Measurements from ENCODE around the gene ISG20.

DNA sequence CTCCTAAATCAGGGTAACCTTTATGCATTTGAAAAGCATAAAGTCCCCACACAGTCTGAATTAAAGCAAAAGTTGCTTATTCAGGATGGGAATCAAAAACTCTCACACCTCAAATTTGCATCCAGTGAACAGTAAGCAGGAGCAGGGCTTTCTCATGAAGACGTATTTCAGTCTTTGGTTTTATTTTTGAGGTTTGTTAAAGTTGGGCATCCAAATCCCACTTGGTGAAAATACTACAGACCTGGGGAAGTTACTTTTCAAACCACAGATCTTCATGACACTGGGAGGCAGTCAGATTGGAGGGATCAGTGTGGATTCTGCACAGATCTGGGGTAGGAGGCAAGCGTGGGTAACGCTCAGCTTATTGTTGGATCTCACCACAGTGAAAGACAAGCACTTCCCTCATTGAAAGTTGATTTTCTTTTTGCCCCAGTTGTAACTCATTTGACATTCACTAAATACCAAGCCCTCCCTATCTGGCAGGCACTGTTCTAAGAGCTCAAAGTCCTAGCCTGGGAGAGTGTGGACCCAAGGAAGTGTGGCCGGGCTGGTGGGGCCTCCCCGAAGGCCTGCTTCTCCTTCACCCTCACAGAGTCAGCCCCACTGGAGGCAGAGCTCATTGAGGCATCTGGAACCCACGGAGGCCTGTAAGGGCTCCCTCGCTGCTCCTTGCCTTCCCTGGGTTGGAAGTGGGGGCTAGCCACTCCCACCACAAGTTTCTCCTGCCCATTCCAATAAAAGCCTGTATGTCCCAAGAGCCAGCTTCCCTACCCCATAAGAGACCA is 783 bp upstream of the ISG20 start:
- TF ChIP-seq, protein P1, sequence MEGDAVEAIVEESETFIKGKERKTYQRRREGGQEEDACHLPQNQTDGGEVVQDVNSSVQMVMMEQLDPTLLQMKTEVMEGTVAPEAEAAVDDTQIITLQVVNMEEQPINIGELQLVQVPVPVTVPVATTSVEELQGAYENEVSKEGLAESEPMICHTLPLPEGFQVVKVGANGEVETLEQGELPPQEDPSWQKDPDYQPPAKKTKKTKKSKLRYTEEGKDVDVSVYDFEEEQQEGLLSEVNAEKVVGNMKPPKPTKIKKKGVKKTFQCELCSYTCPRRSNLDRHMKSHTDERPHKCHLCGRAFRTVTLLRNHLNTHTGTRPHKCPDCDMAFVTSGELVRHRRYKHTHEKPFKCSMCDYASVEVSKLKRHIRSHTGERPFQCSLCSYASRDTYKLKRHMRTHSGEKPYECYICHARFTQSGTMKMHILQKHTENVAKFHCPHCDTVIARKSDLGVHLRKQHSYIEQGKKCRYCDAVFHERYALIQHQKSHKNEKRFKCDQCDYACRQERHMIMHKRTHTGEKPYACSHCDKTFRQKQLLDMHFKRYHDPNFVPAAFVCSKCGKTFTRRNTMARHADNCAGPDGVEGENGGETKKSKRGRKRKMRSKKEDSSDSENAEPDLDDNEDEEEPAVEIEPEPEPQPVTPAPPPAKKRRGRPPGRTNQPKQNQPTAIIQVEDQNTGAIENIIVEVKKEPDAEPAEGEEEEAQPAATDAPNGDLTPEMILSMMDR (IDR thresholded peaks at IDR 0.05; ENCODE audit: low read depth, low read length) = no peak
- TF ChIP-seq EZH2phosphoT487 (IDR thresholded peaks at IDR 0.05; ENCODE audit: low read depth) = no peak
